ENCODE data around the gene WNT5B.

WNT5B gene

GRCh38 chr12:1613860-1614259 lies 15.2 kb upstream of the WNT5B start:
- H3K4me2 ChIP-seq (ENCODE audit: low read length), result no peak overlapping the region
- H3K27ac ChIP-seq (ENCODE audit: low read depth, low read length, poor library complexity, severe bottlenecking), result no peak overlapping the region
- H3K79me2 ChIP-seq (ENCODE audit: insufficient read depth, low read length), result no peaks in the 10 kb centered on the region
- H3K9me2 ChIP-seq (ENCODE audit: low read depth, low read length), result no peaks in the 10 kb centered on the region
- TF ChIP-seq EZH2 (IDR thresholded peaks at IDR 0.05; ENCODE audit: borderline replicate concordance, low read length) (no peak), CTCF (IDR thresholded peaks at IDR 0.05; ENCODE audit: low read length) (no peak)
- no peak overlapping the region for H3K9ac ChIP-seq (ENCODE audit: low read length)
- H3K36me3 ChIP-seq (ENCODE audit: insufficient read depth, low read length), result no peaks in the 10 kb centered on the region
- no peaks in the 10 kb centered on the region; the same call in 1 of the 2 replicates for H3K27me3 ChIP-seq (ENCODE audit: insufficient read depth, low read length)
- no peaks in the 10 kb centered on the region for H3K4me1 ChIP-seq (ENCODE audit: insufficient read depth, low read length, severe bottlenecking)
- no peaks in the 10 kb centered on the region for H3F3A ChIP-seq (ENCODE audit: insufficient read depth, low read length)
- H3K4me3 ChIP-seq (ENCODE audit: low read depth, low read length, poor library complexity, severe bottlenecking), result no peak overlapping the region
- H2AFZ ChIP-seq (ENCODE audit: low read length), result no peak overlapping the region
- no peaks in the 10 kb centered on the region for H3K9me3 ChIP-seq (ENCODE audit: low read length)
- no peaks in the 10 kb centered on the region for H4K20me1 ChIP-seq (ENCODE audit: insufficient read depth, low read length)

- H3K4me1 ChIP-seq (ENCODE audit: insufficient read depth, low read length, severe bottlenecking), result no peaks in the 10 kb centered on the region
- no peaks in the 10 kb centered on the region for H3K79me2 ChIP-seq (ENCODE audit: insufficient read depth, low read length)
- no peaks in the 10 kb centered on the region for H3K9me2 ChIP-seq (ENCODE audit: low read depth, low read length)
- no peak overlapping the region for H2AFZ ChIP-seq (ENCODE audit: low read length)
- H3K9me3 ChIP-seq (ENCODE audit: low read length), result no peaks in the 10 kb centered on the region
- no peaks in the 10 kb centered on the region for H4K20me1 ChIP-seq (ENCODE audit: insufficient read depth, low read length)
- no peaks in the 10 kb centered on the region for H3K27me3 ChIP-seq (ENCODE audit: insufficient read depth, low read length)
- H3F3A ChIP-seq (ENCODE audit: insufficient read depth, low read length), result no peaks in the 10 kb centered on the region
- H3K36me3 ChIP-seq (ENCODE audit: insufficient read depth, low read length), result no peaks in the 10 kb centered on the region
- no peak for TF ChIP-seq EZH2 (IDR thresholded peaks at IDR 0.05; ENCODE audit: borderline replicate concordance, low read length)
- no peak for TF ChIP-seq CTCF (IDR thresholded peaks at IDR 0.05; ENCODE audit: low read length)
- H3K9ac ChIP-seq (ENCODE audit: low read length), result no peak overlapping the region
- H3K4me3 ChIP-seq (ENCODE audit: low read depth, low read length, poor library complexity, severe bottlenecking), result no peak overlapping the region
- no peak overlapping the region for H3K4me2 ChIP-seq (ENCODE audit: low read length)
- H3K27ac ChIP-seq (ENCODE audit: low read depth, low read length, poor library complexity, severe bottlenecking), result no peak overlapping the region
Observed at GRCh38 chr12:1614360-1614759, 14.7 kb upstream of the WNT5B start.

- Histone ChIP-seq H3K9me3 (ENCODE audit: low read length) (no peaks in the 10 kb centered on the region), H3F3A (ENCODE audit: insufficient read depth, low read length) (no peaks in the 10 kb centered on the region), H3K4me2 (ENCODE audit: low read length) (no peak overlapping the region), H3K27ac (ENCODE audit: low read depth, low read length, poor library complexity, severe bottlenecking) (no peak overlapping the region), H4K20me1 (ENCODE audit: insufficient read depth, low read length) (no peaks in the 10 kb centered on the region), H3K4me1 (ENCODE audit: insufficient read depth, low read length, severe bottlenecking) (no peaks in the 10 kb centered on the region), H3K36me3 (ENCODE audit: insufficient read depth, low read length) (no peaks in the 10 kb centered on the region), H3K9ac (ENCODE audit: low read length) (no peak overlapping the region), H3K9me2 (ENCODE audit: low read depth, low read length) (no peaks in the 10 kb centered on the region), H2AFZ (ENCODE audit: low read length) (no peak overlapping the region), H3K27me3 (ENCODE audit: insufficient read depth, low read length) (no peaks in the 10 kb centered on the region), H3K4me3 (ENCODE audit: low read depth, low read length, poor library complexity, severe bottlenecking) (no peak overlapping the region), H3K79me2 (ENCODE audit: insufficient read depth, low read length) (no peaks in the 10 kb centered on the region)
- TF ChIP-seq CTCF (IDR thresholded peaks at IDR 0.05; ENCODE audit: low read length) (no peak), EZH2 (IDR thresholded peaks at IDR 0.05; ENCODE audit: borderline replicate concordance, low read length) (no peak)
Observed at GRCh38 chr12:1616233-1617066, 12.6 kb upstream of the WNT5B start.
